Esophagus muscularis mucosa (tissue), 3 donors: ENCODE data around the gene CCL17.

Experiments
- CTCF ChIP-seq, 3 experiments: fragments of 200-600 bp in 2 of 3; fragments of 450-650 bp in 1 of 3; sonication (generic) in 2 of 3; IDR thresholded peaks; one replicate each; pipeline ENCODE4 v1.5.1; 2017 to 2019; ENCODE audit warnings: antibody characterized with exemption in 3 of 3, mild to moderate bottlenecking in 2 of 3, moderate library complexity in 1 of 3
- EP300 ChIP-seq: sonication (generic); formaldehyde crosslinking; IDR thresholded peaks from one replicate; pipeline ENCODE4 v1.6.1; 2017; ENCODE audit warnings: antibody characterized with exemption

GRCh38 chr16:57426356-57426755 is 21.8 kb downstream of the CCL17 start:
- no peak for TF ChIP-seq CTCF (IDR thresholded peaks at IDR 0.05)
- TF ChIP-seq EP300, result no peak
